ENCODE data around the gene EHHADH. TPM values are rescaled to one million over a fixed set of nuclear protein-coding genes. Genes with fewer than 3 reads are reported as not detected.

Gene EHHADH
- total and polyA plus RNA-seq, 2 donors (not counting 3 experiments of a cell fraction or from before 2014, with no cell fraction given), result 1.3 to 5.8 TPM

- Histone ChIP-seq H3K9me3 (replicated peaks; ENCODE audit: control insufficient read depth, insufficient read depth, low read length) (no peaks in the 10 kb centered on the region), H3K79me2 (ENCODE audit: control insufficient read depth, insufficient read depth, low read length) (no peaks in the 10 kb centered on the region), H2AFZ (ENCODE audit: low read depth, low read length) (no peak overlapping the region), H3K9me1 (replicated peaks; ENCODE audit: control insufficient read depth, extremely low read depth, insufficient read depth, low read length) (no peaks in the 10 kb centered on the region), H3K4me2 (ENCODE audit: insufficient read depth, low read length) (no peak overlapping the region), H3K4me3 (replicated peaks in 1 of 3; ENCODE audit: insufficient read depth in 1 of 3, low read depth in 1 of 3, low read length in 3 of 3) (no peak overlapping the region), H3K9ac (replicated peaks; ENCODE audit: extremely low read depth, insufficient read depth, low read length) (no peak overlapping the region), H4K20me1 (replicated peaks; ENCODE audit: control insufficient read depth, extremely low read depth, insufficient read depth, low read length) (no peaks in the 10 kb centered on the region), H3K4me1 (ENCODE audit: control insufficient read depth, extremely low read depth, insufficient read depth, low read length) (no peaks in the 10 kb centered on the region), H3K36me3 (ENCODE audit: control insufficient read depth in 2 of 2, extremely low read depth in 1 of 2, insufficient read depth in 2 of 2, low read length in 2 of 2) (no peaks in the 10 kb centered on the region), H3K27ac (ENCODE audit: insufficient read depth, low read depth, low read length) (no peak overlapping the region), H3K27me3 (ENCODE audit: control insufficient read depth in 2 of 2, insufficient read depth in 2 of 2, low read length in 2 of 2) (no peaks in the 10 kb centered on the region)
- intact Hi-C loops (cut with micrococcal nuclease), result no loop called here
- POLR2A ChIA-PET, result no interaction called here
- CTCF ChIA-PET, result interaction anchor here (0.9 kb wide), 1 partner anchor 9 kb away, joined by 3 read pairs; no protein-coding TSS in a partner anchor
- DNase-seq (ENCODE audit: low read depth, low spot score) (no peak), FAIRE-seq (no peak)
- dilution Hi-C loops (cut with MboI; ENCODE audit: extremely low pct_ligation_motif_present, low sequenced_read_pairs), result no loop called here
- BruUV-seq (replicated peaks), result no TSS peak
- TF ChIP-seq MYC (IDR thresholded peaks at IDR 0.05; ENCODE audit: low read depth, low read length) (no peak), GATA2 (IDR thresholded peaks at IDR 0.05; ENCODE audit: insufficient read depth, insufficient read length, low read depth, low read length) (no peak), POLR2AphosphoS5 (IDR thresholded peaks at IDR 0.05; ENCODE audit: insufficient read depth, low read depth, low read length) (no peak), JUN (IDR thresholded peaks at IDR 0.05; ENCODE audit: borderline replicate concordance, insufficient read depth, insufficient read length, low read depth) (no peak), CTCF (IDR thresholded peaks at IDR 0.05; ENCODE audit: extremely low read depth in 1 of 2, insufficient read depth in 1 of 2, low read depth in 1 of 2, low read length in 2 of 2) (no peak), POLR2A (IDR thresholded peaks at IDR 0.05; ENCODE audit: low read depth, low read length) (no peak)
Observed at GRCh38 chr3:185236969-185237368, 16.9 kb downstream of the EHHADH start.

DNA sequence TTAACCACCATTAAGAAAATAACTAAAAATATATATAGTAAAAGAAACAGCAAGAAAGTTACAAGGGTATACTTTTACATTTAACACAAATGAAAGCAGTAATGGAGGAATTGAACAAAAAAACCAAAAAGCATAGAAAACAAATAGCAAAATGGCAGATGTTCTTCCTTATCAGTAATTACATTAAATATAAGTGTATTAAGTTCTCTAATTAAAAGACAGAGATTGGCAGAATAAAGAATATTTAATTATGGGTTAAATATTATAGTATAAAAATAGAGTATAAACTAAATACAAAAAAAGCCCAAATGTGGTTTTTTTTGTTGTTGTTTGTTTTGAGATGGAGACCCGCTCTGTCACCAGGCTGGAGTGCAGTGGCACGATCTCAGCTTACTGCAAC lies 20.5 kb downstream of the EHHADH start:
- dilution Hi-C loops (cut with MboI; ENCODE audit: extremely low pct_ligation_motif_present, low sequenced_read_pairs), result no loop called here
- ChIA-PET CTCF (no interaction called here), POLR2A (no interaction called here)
- no peak overlapping the region for H3K9ac ChIP-seq (replicated peaks; ENCODE audit: extremely low read depth, insufficient read depth, low read length)
- no peaks in the 10 kb centered on the region for H3K36me3 ChIP-seq (ENCODE audit: control insufficient read depth in 2 of 2, extremely low read depth in 1 of 2, insufficient read depth in 2 of 2, low read length in 2 of 2)
- no peaks in the 10 kb centered on the region for H3K4me1 ChIP-seq (ENCODE audit: control insufficient read depth, extremely low read depth, insufficient read depth, low read length)
- H3K27ac ChIP-seq (ENCODE audit: insufficient read depth, low read depth, low read length), result no peak overlapping the region
- no peak overlapping the region for H3K4me2 ChIP-seq (ENCODE audit: insufficient read depth, low read length)
- H3K9me3 ChIP-seq (replicated peaks; ENCODE audit: control insufficient read depth, insufficient read depth, low read length), result no peaks in the 10 kb centered on the region
- H4K20me1 ChIP-seq (replicated peaks; ENCODE audit: control insufficient read depth, extremely low read depth, insufficient read depth, low read length), result no peaks in the 10 kb centered on the region
- H2AFZ ChIP-seq (ENCODE audit: low read depth, low read length), result no peak overlapping the region
- H3K4me3 ChIP-seq (replicated peaks in 1 of 3; ENCODE audit: insufficient read depth in 1 of 3, low read depth in 1 of 3, low read length in 3 of 3), result no peak overlapping the region
- no peaks in the 10 kb centered on the region for H3K9me1 ChIP-seq (replicated peaks; ENCODE audit: control insufficient read depth, extremely low read depth, insufficient read depth, low read length)
- DNase-seq (ENCODE audit: low read depth, low spot score), result no peak
- H3K27me3 ChIP-seq (ENCODE audit: control insufficient read depth in 2 of 2, insufficient read depth in 2 of 2, low read length in 2 of 2), result no peaks in the 10 kb centered on the region
- BruUV-seq (replicated peaks), result no TSS peak
- intact Hi-C loops (cut with micrococcal nuclease), result no loop called here
- FAIRE-seq, result no peak
- H3K79me2 ChIP-seq (ENCODE audit: control insufficient read depth, insufficient read depth, low read length), result no peaks in the 10 kb centered on the region
- TF ChIP-seq CTCF (IDR thresholded peaks at IDR 0.05; ENCODE audit: extremely low read depth in 1 of 2, insufficient read depth in 1 of 2, low read depth in 1 of 2, low read length in 2 of 2), result no peak
- no peak for TF ChIP-seq MYC (IDR thresholded peaks at IDR 0.05; ENCODE audit: low read depth, low read length)
- TF ChIP-seq POLR2A (IDR thresholded peaks at IDR 0.05; ENCODE audit: low read depth, low read length), result no peak
- no peak for TF ChIP-seq EZH2 (IDR thresholded peaks at IDR 0.05; ENCODE audit: borderline replicate concordance, low read depth, low read length, severe bottlenecking)
- no peak for TF ChIP-seq GATA2 (IDR thresholded peaks at IDR 0.05; ENCODE audit: insufficient read depth, insufficient read length, low read depth, low read length)
- no peak for TF ChIP-seq JUN (IDR thresholded peaks at IDR 0.05; ENCODE audit: borderline replicate concordance, insufficient read depth, insufficient read length, low read depth)
- no peak for TF ChIP-seq POLR2AphosphoS5 (IDR thresholded peaks at IDR 0.05; ENCODE audit: insufficient read depth, low read depth, low read length)
- no peak for TF ChIP-seq MAX (IDR thresholded peaks at IDR 0.05; ENCODE audit: insufficient read depth, insufficient read length)
- TF ChIP-seq FOS (IDR thresholded peaks at IDR 0.05; ENCODE audit: borderline replicate concordance, insufficient read depth, low read length), result no peak

All from endothelial cell of umbilical vein (primary cell).